Esophagus muscularis mucosa (tissue), 3 donors: Measurements from ENCODE around the gene CYP2J2.

ENCODE experiments used
- CTCF ChIP-seq, 3 experiments: fragments of 200-600 bp in 2 of 3; fragments of 450-650 bp in 1 of 3; sonication (generic) in 2 of 3; IDR thresholded peaks; one replicate each; pipeline ENCODE4 v1.5.1; 2017 to 2019; ENCODE audit warnings: antibody characterized with exemption in 3 of 3, mild to moderate bottlenecking in 2 of 3, moderate library complexity in 1 of 3
- POLR2A ChIP-seq: fragments of 450-650 bp; IDR thresholded peaks from one replicate; pipeline ENCODE4 v1.6.1; 2017; ENCODE audit warnings: antibody characterized with exemption, moderate library complexity, mild to moderate bottlenecking, low read depth

GRCh38 chr1:59908682-59909081, 17.9 kb downstream of the CYP2J2 start:
- no peak for TF ChIP-seq CTCF (IDR thresholded peaks at IDR 0.05)
- no peak for TF ChIP-seq POLR2A
